ENCODE data around the gene TTF1. TPM values are rescaled to one million over a fixed set of nuclear protein-coding genes. Genes with fewer than 3 reads are reported as not detected.

TTF1 gene
- total RNA-seq, 1 experiment from 2014 or later, result 23.8 TPM

DNA sequence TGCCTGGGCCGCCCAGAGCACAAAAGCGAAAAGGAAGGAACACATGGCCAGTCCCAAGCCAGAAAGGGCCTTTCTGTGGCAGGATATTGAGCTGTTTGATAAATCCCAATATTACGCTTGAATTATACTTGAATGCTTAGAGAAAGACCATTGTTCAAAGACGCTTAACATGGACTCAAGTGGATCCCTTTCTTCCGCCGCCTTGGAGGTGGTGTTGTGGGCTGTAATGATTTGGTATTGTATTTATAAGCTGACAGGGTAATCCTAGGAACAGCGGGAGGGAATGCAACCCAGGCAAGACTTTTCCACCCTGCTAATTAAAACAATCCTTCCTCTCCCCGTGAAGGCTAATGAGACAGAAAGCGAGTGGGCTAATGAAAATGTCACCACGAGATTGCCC, 28.2 kb upstream of the TTF1 start:
- H3K27ac Mint-ChIP-seq, result no peak overlapping the region
- no peaks in the 10 kb centered on the region for H3K36me3 Mint-ChIP-seq
- POLR2A ChIA-PET, result no interaction called here
- H3K27me3 Mint-ChIP-seq (ENCODE audit: low read depth), result no peaks in the 10 kb centered on the region; the same call in 1 of the 2 replicates
- CTCF ChIA-PET, result interaction anchor here (1.0 kb wide), 1 partner anchor 12 kb away, joined by 3 read pairs; no protein-coding TSS in a partner anchor
- peaks cover 11% of the 10 kb centered on the region for H3K4me1 Mint-ChIP-seq
- no peak overlapping the region for H3K4me3 Mint-ChIP-seq
- TF ChIP-seq, protein P1, sequence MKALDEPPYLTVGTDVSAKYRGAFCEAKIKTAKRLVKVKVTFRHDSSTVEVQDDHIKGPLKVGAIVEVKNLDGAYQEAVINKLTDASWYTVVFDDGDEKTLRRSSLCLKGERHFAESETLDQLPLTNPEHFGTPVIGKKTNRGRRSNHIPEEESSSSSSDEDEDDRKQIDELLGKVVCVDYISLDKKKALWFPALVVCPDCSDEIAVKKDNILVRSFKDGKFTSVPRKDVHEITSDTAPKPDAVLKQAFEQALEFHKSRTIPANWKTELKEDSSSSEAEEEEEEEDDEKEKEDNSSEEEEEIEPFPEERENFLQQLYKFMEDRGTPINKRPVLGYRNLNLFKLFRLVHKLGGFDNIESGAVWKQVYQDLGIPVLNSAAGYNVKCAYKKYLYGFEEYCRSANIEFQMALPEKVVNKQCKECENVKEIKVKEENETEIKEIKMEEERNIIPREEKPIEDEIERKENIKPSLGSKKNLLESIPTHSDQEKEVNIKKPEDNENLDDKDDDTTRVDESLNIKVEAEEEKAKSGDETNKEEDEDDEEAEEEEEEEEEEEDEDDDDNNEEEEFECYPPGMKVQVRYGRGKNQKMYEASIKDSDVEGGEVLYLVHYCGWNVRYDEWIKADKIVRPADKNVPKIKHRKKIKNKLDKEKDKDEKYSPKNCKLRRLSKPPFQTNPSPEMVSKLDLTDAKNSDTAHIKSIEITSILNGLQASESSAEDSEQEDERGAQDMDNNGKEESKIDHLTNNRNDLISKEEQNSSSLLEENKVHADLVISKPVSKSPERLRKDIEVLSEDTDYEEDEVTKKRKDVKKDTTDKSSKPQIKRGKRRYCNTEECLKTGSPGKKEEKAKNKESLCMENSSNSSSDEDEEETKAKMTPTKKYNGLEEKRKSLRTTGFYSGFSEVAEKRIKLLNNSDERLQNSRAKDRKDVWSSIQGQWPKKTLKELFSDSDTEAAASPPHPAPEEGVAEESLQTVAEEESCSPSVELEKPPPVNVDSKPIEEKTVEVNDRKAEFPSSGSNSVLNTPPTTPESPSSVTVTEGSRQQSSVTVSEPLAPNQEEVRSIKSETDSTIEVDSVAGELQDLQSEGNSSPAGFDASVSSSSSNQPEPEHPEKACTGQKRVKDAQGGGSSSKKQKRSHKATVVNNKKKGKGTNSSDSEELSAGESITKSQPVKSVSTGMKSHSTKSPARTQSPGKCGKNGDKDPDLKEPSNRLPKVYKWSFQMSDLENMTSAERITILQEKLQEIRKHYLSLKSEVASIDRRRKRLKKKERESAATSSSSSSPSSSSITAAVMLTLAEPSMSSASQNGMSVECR (CRISPR knock-in tag; IDR thresholded peaks at IDR 0.05; ENCODE audit: borderline replicate concordance), result no peak
- no peak for TF ChIP-seq CBFB (CRISPR knock-in tag; IDR thresholded peaks at IDR 0.05; ENCODE audit: low read depth)
- no peak for TF ChIP-seq RORB (CRISPR knock-in tag; IDR thresholded peaks at IDR 0.05)
- TF ChIP-seq, protein P2, sequence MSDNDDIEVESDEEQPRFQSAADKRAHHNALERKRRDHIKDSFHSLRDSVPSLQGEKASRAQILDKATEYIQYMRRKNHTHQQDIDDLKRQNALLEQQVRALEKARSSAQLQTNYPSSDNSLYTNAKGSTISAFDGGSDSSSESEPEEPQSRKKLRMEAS (CRISPR knock-in tag; IDR thresholded peaks at IDR 0.05), result no peak
- no peak for TF ChIP-seq RELA (CRISPR knock-in tag; IDR thresholded peaks at IDR 0.05; ENCODE audit: borderline replicate concordance)
- no peak for TF ChIP-seq NR2C2 (CRISPR knock-in tag; IDR thresholded peaks at IDR 0.05)
- no peak for TF ChIP-seq NFATC4 (CRISPR knock-in tag; IDR thresholded peaks at IDR 0.05)
- no peaks in the 10 kb centered on the region for H3K9me3 Mint-ChIP-seq
- no peak for ATAC-seq
- DNase-seq (ENCODE audit: low spot score), result no peak

DNA sequence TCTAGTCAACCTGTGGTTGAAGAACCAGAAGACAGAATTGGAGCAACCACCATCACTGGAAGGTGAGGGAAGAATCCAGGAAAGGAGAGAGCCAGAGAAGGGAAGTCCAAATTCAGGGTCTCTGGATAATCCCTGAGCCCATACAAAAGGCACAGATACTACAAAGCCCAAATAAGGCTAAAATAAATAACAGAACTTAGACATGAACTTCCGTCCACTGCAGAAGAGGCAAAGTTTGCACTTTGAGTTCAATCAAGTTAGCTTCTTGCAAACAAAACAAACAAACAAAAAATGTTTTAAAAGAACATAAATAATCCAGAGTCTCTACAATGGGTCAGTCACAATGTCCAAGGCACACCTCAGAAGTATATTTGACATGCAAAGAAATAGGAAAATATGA, 24.4 kb upstream of the TTF1 start:
- CTCF ChIA-PET, result no interaction called here
- peaks cover 23% of the 10 kb centered on the region for H3K4me1 Mint-ChIP-seq

DNA sequence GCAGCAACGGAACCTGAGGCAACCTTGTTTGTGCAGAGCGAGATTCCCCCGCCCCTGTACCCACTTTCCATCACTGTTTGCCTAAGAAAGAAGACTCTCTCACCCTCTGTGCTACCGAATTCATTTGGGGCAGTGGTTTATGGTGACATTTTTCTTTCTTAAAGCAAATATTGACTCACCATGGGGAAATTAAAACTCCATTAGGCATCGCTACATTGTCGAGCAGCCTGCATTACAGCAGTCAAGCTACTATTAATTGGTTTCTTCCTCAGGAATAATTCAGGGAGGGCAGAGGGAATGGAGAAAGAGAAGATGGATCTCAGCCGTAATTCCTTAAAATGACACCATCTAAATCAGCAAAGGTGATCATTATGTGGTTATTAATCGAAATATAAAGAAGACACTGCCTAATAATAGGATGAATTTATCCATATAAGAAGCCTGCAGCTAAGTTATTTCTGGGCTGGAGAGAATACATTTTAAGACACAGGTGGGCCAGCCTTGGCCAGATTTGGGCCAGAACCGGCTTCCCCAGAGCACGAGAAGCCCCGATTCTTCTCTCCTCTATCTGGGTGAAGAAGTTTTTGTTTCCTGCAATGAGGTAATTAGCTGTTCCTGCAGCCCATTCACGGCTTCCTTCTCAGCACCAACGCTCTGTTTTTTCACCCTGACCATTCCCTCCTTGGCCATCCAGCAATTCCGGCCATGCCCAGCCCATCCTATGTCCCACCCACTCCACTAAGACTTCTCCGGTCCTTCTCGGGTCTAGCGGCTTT, 20.2 kb upstream of the TTF1 start:
- H3K27me3 Mint-ChIP-seq (ENCODE audit: low read depth), result peaks cover 3% of the 10 kb centered on the region; the same call in 1 of the 2 replicates
- TF ChIP-seq, protein P3, sequence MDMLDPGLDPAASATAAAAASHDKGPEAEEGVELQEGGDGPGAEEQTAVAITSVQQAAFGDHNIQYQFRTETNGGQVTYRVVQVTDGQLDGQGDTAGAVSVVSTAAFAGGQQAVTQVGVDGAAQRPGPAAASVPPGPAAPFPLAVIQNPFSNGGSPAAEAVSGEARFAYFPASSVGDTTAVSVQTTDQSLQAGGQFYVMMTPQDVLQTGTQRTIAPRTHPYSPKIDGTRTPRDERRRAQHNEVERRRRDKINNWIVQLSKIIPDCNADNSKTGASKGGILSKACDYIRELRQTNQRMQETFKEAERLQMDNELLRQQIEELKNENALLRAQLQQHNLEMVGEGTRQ (CRISPR knock-in tag; IDR thresholded peaks at IDR 0.05), result no peak
- TF ChIP-seq HMGA2 (CRISPR knock-in tag; IDR thresholded peaks at IDR 0.05) (no peak), FOXK1 (CRISPR knock-in tag; IDR thresholded peaks at IDR 0.05) (no peak), GABPB1 (CRISPR knock-in tag; IDR thresholded peaks at IDR 0.05) (no peak)
- TF ChIP-seq, protein P4, sequence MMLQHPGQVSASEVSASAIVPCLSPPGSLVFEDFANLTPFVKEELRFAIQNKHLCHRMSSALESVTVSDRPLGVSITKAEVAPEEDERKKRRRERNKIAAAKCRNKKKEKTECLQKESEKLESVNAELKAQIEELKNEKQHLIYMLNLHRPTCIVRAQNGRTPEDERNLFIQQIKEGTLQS (CRISPR knock-in tag; conservative IDR thresholded peaks at IDR 0.05), result no peak
- TF ChIP-seq, protein P5, sequence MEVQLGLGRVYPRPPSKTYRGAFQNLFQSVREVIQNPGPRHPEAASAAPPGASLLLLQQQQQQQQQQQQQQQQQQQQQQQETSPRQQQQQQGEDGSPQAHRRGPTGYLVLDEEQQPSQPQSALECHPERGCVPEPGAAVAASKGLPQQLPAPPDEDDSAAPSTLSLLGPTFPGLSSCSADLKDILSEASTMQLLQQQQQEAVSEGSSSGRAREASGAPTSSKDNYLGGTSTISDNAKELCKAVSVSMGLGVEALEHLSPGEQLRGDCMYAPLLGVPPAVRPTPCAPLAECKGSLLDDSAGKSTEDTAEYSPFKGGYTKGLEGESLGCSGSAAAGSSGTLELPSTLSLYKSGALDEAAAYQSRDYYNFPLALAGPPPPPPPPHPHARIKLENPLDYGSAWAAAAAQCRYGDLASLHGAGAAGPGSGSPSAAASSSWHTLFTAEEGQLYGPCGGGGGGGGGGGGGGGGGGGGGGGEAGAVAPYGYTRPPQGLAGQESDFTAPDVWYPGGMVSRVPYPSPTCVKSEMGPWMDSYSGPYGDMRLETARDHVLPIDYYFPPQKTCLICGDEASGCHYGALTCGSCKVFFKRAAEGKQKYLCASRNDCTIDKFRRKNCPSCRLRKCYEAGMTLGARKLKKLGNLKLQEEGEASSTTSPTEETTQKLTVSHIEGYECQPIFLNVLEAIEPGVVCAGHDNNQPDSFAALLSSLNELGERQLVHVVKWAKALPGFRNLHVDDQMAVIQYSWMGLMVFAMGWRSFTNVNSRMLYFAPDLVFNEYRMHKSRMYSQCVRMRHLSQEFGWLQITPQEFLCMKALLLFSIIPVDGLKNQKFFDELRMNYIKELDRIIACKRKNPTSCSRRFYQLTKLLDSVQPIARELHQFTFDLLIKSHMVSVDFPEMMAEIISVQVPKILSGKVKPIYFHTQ (CRISPR knock-in tag; IDR thresholded peaks at IDR 0.05), result no peak

More for the DNA sequence above, 24.4 kb upstream of the TTF1 start:
- POLR2A ChIA-PET, result no interaction called here
- H3K9me3 Mint-ChIP-seq, result no peaks in the 10 kb centered on the region
- no peak for DNase-seq (ENCODE audit: low spot score)
- H3K27me3 Mint-ChIP-seq (ENCODE audit: low read depth), result no peaks in the 10 kb centered on the region; the same call in 1 of the 2 replicates
- TF ChIP-seq SMAD4 (CRISPR knock-in tag; IDR thresholded peaks at IDR 0.05), result no peak
- TF ChIP-seq, protein P3 (CRISPR knock-in tag; IDR thresholded peaks at IDR 0.05), result no peak
- TF ChIP-seq, protein P6, sequence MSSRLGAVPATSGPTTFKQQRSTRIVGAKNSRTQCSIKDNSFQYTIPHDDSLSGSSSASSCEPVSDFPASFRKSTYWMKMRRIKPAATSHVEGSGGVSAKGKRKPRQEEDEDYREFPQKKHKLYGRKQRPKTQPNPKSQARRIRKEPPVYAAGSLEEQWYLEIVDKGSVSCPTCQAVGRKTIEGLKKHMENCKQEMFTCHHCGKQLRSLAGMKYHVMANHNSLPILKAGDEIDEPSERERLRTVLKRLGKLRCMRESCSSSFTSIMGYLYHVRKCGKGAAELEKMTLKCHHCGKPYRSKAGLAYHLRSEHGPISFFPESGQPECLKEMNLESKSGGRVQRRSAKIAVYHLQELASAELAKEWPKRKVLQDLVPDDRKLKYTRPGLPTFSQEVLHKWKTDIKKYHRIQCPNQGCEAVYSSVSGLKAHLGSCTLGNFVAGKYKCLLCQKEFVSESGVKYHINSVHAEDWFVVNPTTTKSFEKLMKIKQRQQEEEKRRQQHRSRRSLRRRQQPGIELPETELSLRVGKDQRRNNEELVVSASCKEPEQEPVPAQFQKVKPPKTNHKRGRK (CRISPR knock-in tag; IDR thresholded peaks at IDR 0.05; ENCODE audit: borderline replicate concordance), result no peak
- TF ChIP-seq, protein P7, sequence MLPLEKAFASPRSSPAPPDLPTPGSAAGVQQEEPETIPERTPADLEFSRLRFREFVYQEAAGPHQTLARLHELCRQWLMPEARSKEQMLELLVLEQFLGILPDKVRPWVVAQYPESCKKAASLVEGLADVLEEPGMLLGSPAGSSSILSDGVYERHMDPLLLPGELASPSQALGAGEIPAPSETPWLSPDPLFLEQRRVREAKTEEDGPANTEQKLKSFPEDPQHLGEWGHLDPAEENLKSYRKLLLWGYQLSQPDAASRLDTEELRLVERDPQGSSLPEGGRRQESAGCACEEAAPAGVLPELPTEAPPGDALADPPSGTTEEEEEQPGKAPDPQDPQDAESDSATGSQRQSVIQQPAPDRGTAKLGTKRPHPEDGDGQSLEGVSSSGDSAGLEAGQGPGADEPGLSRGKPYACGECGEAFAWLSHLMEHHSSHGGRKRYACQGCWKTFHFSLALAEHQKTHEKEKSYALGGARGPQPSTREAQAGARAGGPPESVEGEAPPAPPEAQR (CRISPR knock-in tag; IDR thresholded peaks at IDR 0.05), result no peak
- TF ChIP-seq ZNF121 (CRISPR knock-in tag; IDR thresholded peaks at IDR 0.05), result no peak
- H3K4me3 Mint-ChIP-seq, result no peak overlapping the region
- no peak overlapping the region for H3K27ac Mint-ChIP-seq
- no peak for ATAC-seq
- no peaks in the 10 kb centered on the region for H3K36me3 Mint-ChIP-seq

More for the DNA sequence above, 20.2 kb upstream of the TTF1 start:
- H3K36me3 Mint-ChIP-seq, result no peaks in the 10 kb centered on the region
- no peaks in the 10 kb centered on the region for H3K9me3 Mint-ChIP-seq
- ChIA-PET POLR2A (no interaction called here), CTCF (no interaction called here)
- ATAC-seq, result no peak
- DNase-seq (ENCODE audit: low spot score), result no peak
- H3K4me1 Mint-ChIP-seq, result peaks cover 41% of the 10 kb centered on the region
- no peak overlapping the region for H3K27ac Mint-ChIP-seq
- H3K4me3 Mint-ChIP-seq, result no peak overlapping the region

Data from WTC11 (cell line).